CD4-positive, alpha-beta T cell (primary cell): ENCODE measurements around the gene PCCA. TPM values are rescaled to one million over a fixed set of nuclear protein-coding genes. Genes with fewer than 3 reads are reported as not detected.

Experiments used
- ATAC-seq: fragments of 200-7000 bp; cut with Tn5 transposase; one replicate; pipeline ENCODE4 v1.10.0; 2022; ENCODE audit warnings: mild to moderate bottlenecking; ENCODE audit not compliant: poor library complexity
- CTCF ChIA-PET: fragments of 350-600 bp; sonication (Branson Sonifier 250); formaldehyde crosslinking; loops from one replicate; lab custom pipeline; 2021; ENCODE audit warnings: antibody characterized with exemption, inconsistent platforms; lab: Charles Lee
- POLR2A ChIA-PET: fragments of 350-600 bp; sonication (Branson Sonifier 250); formaldehyde crosslinking; loops from one replicate; lab custom pipeline; 2021; ENCODE audit warnings: antibody characterized with exemption, inconsistent platforms; lab: Charles Lee
- DNase-seq, 14 experiments: peaks; one replicate each; pipeline ENCODE4 v3.0.0-alpha.2; 2013 to 2020; ENCODE audit warnings: mixed read lengths in 2 of 14
- H3K27ac ChIP-seq, 2 donors: one replicate each; pipeline versions ENCODE4 v1.5.1 to v1.7.0; 2013; ENCODE audit warnings: low read length in 2 of 2, low read depth in 1 of 2, mild to moderate bottlenecking in 1 of 2
- H3K27me3 ChIP-seq, 2 experiments: 1 replicate in 1 of 2; 2 replicates in 1 of 2; pipeline versions ENCODE4 v1.6.1 to v1.7.0; 2013; ENCODE audit warnings: low read length in 2 of 2, control low read depth in 1 of 2, mild to moderate bottlenecking in 1 of 2, moderate library complexity in 1 of 2; ENCODE audit not compliant: insufficient read depth in 2 of 2, control insufficient read depth in 1 of 2
- H3K36me3 ChIP-seq: one replicate; pipeline ENCODE4 v1.6.1; 2013; ENCODE audit warnings: low read length, control low read depth; ENCODE audit not compliant: insufficient read depth
- H3K4me1 ChIP-seq: one replicate; pipeline ENCODE4 v1.6.1; 2013; ENCODE audit warnings: low read length, control low read depth; ENCODE audit not compliant: insufficient read depth
- H3K4me3 ChIP-seq: one replicate; pipeline ENCODE4 v1.5.1; 2013; ENCODE audit warnings: mild to moderate bottlenecking, low read length, moderate library complexity
- H3K9me3 ChIP-seq, 2 experiments: 1 replicate in 1 of 2; 2 replicates in 1 of 2; pipeline versions ENCODE4 v1.6.1 to v1.7.0; 2013; ENCODE audit warnings: low read length in 2 of 2, mild to moderate bottlenecking in 2 of 2, control low read depth in 1 of 2, moderate library complexity in 1 of 2; ENCODE audit not compliant: control insufficient read depth in 1 of 2, insufficient read depth in 1 of 2
- H3K27ac Mint-ChIP-seq: one replicate; pipeline ENCODE4 v1.8.0; 2020; ENCODE audit warnings: mixed read lengths
- H3K27me3 Mint-ChIP-seq: one replicate; pipeline ENCODE4 v1.8.0; 2021; ENCODE audit warnings: mixed read lengths
- H3K36me3 Mint-ChIP-seq: one replicate; pipeline ENCODE4 v1.8.0; 2021; ENCODE audit warnings: low read depth, mixed read lengths
- H3K4me1 Mint-ChIP-seq: one replicate; pipeline ENCODE4 v1.8.0; 2021; ENCODE audit warnings: low read depth, mixed read lengths
- H3K4me3 Mint-ChIP-seq: one replicate; pipeline ENCODE4 v1.8.0; 2020; ENCODE audit warnings: mild to moderate bottlenecking, mixed read lengths
- H3K9me3 Mint-ChIP-seq: one replicate; pipeline ENCODE4 v1.8.0; 2020; ENCODE audit warnings: mixed read lengths
- CTCF ChIP-seq: fragments of 200-600 bp; IDR thresholded peaks from one replicate; pipeline ENCODE4 v1.8.0; 2022; ENCODE audit warnings: antibody characterized with exemption, mild to moderate bottlenecking
- intact Hi-C, 2 experiments: fragments of 100-400 bp; cut with DNase I in 1 of 2; cut with micrococcal nuclease in 1 of 2; formaldehyde crosslinking; loops; one replicate each; pipeline versions ENCODE4 v1.15.1 to v1.9.0; 2023 to 2025; cut with DNase I, micrococcal nuclease
- total RNA-seq, 174 experiments: library from RNA in 2 of 174; stranded (reverse) in 2 of 174; gene quantifications; one replicate each; pipeline ENCODE4 v1.2.3 and lab custom pipeline; 2021 to 2026

PCCA gene
- total RNA-seq, 2 experiments from 2014 or later, result 4.7 to 5.2 TPM

- POLR2A ChIA-PET, result no interaction called here
- no peak overlapping the region for H3K4me3 ChIP-seq
- no peak for TF ChIP-seq CTCF
- no peaks in the 10 kb centered on the region for H3K9me3 ChIP-seq
- ATAC-seq, result no peak
- Mint-ChIP-seq H3K9me3 (no peaks in the 10 kb centered on the region), H3K36me3 (no peaks in the 10 kb centered on the region), H3K4me1 (no peaks in the 10 kb centered on the region), H3K27ac (no peak overlapping the region), H3K27me3 (no peaks in the 10 kb centered on the region), H3K4me3 (no peak overlapping the region)
- H3K4me1 ChIP-seq, result no peaks in the 10 kb centered on the region
- intact Hi-C loops, result no loop called here
- no peaks in the 10 kb centered on the region for H3K36me3 ChIP-seq
- H3K27me3 ChIP-seq, result no peaks in the 10 kb centered on the region
- CTCF ChIA-PET, result no interaction called here
- DNase-seq, result no peak
- no peak overlapping the region for H3K27ac ChIP-seq
Observed at GRCh38 chr13:100485265-100485664, 396.4 kb downstream of the PCCA start.

- H3K27ac ChIP-seq, result no peak overlapping the region
- Mint-ChIP-seq H3K36me3 (no peaks in the 10 kb centered on the region), H3K27ac (no peak overlapping the region), H3K27me3 (no peaks in the 10 kb centered on the region), H3K4me3 (no peak overlapping the region), H3K9me3 (no peaks in the 10 kb centered on the region), H3K4me1 (no peaks in the 10 kb centered on the region)
- ChIA-PET POLR2A (no interaction called here), CTCF (no interaction called here)
- no peaks in the 10 kb centered on the region for H3K4me1 ChIP-seq
- DNase-seq (no peak), ATAC-seq (no peak)
- H3K36me3 ChIP-seq, result no peaks in the 10 kb centered on the region
- no peak for TF ChIP-seq CTCF
- intact Hi-C loops, result no loop called here
- no peaks in the 10 kb centered on the region for H3K27me3 ChIP-seq
- no peaks in the 10 kb centered on the region for H3K9me3 ChIP-seq
- H3K4me3 ChIP-seq, result no peak overlapping the region
Observed at GRCh38 chr13:100490692-100491091, 401.8 kb downstream of the PCCA start.

- CTCF ChIA-PET, result no interaction called here
- no peaks in the 10 kb centered on the region for H3K36me3 Mint-ChIP-seq
- Histone ChIP-seq H3K4me1 (no peaks in the 10 kb centered on the region), H3K27ac (no peak overlapping the region), H3K36me3 (no peaks in the 10 kb centered on the region), H3K9me3 (no peaks in the 10 kb centered on the region), H3K27me3 (no peaks in the 10 kb centered on the region), H3K4me3 (no peak overlapping the region)
- no peak for DNase-seq
- no peaks in the 10 kb centered on the region for H3K9me3 Mint-ChIP-seq
- H3K27me3 Mint-ChIP-seq, result no peaks in the 10 kb centered on the region
- H3K4me1 Mint-ChIP-seq, result no peaks in the 10 kb centered on the region
- no peak overlapping the region for H3K4me3 Mint-ChIP-seq
- POLR2A ChIA-PET, result no interaction called here
- no peak overlapping the region for H3K27ac Mint-ChIP-seq
- intact Hi-C loops, result no loop called here
- no peak for ATAC-seq
- no peak for TF ChIP-seq CTCF
Observed at GRCh38 chr13:100491164-100491842, 402.4 kb downstream of the PCCA start.
